ENCODE data around the gene STUB1.

DNA sequence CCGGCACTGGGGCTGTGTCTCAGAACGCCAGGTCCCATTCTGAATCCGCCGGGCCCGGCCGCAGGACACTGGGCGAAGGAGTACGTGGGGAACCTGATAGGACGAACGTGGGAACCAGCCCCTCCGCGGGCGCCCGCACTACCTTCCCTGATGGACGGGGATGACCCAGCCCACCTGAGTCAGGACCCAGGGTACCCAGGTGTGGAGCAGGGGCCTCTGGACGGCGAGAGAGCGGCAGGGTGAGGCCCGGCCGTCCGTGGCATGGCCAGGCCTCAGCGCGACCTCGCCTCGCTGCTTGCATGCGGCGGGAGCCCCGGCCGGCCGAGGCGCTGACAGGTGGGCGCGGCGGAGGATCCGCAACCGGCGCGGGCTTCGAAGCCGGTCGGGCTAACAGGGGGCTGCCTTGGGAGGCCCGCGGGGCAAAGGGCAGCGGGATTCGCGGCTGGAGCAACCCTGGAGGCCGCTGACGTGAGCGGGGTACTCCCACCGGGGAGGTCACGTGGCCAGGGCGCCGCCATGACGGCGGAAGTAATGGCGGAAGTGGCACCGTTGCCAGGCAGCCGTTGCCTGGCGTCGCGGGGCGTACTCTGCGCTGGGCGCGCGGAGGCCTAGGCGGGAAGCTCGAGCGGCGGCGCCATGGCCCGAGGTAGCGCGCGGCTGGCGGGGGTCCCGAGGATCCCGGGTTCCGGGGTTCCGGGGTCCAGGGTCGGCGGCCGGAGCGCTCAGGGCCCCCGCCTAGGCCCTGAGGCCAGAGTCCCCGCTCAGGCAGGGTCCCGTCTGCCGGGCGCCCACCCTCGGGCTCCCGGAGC, 31.2 kb upstream of the STUB1 start, which contains the start of gene WDR90:
- TF ChIP-seq, protein P1, sequence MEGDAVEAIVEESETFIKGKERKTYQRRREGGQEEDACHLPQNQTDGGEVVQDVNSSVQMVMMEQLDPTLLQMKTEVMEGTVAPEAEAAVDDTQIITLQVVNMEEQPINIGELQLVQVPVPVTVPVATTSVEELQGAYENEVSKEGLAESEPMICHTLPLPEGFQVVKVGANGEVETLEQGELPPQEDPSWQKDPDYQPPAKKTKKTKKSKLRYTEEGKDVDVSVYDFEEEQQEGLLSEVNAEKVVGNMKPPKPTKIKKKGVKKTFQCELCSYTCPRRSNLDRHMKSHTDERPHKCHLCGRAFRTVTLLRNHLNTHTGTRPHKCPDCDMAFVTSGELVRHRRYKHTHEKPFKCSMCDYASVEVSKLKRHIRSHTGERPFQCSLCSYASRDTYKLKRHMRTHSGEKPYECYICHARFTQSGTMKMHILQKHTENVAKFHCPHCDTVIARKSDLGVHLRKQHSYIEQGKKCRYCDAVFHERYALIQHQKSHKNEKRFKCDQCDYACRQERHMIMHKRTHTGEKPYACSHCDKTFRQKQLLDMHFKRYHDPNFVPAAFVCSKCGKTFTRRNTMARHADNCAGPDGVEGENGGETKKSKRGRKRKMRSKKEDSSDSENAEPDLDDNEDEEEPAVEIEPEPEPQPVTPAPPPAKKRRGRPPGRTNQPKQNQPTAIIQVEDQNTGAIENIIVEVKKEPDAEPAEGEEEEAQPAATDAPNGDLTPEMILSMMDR (IDR thresholded peaks at IDR 0.05 in 2 of 3, conservative IDR thresholded peaks at IDR 0.05 in 1 of 3; ENCODE audit: control insufficient read depth in 2 of 3, extremely low read depth in 1 of 3, insufficient read depth in 1 of 3, low read depth in 3 of 3, low read length in 3 of 3) = no peak
- peak; percentile 41; the same call in 1 of the 2 replicates for TF ChIP-seq NR2C1 (IDR thresholded peaks at IDR 0.05)
- TF ChIP-seq, protein P2, sequence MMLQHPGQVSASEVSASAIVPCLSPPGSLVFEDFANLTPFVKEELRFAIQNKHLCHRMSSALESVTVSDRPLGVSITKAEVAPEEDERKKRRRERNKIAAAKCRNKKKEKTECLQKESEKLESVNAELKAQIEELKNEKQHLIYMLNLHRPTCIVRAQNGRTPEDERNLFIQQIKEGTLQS (IDR thresholded peaks at IDR 0.05; ENCODE audit: borderline replicate concordance, extremely low read depth, low read depth, low read length) = peak; percentile 80; the same call in 1 of the 2 replicates
- TF ChIP-seq POLR2A (IDR thresholded peaks at IDR 0.05; ENCODE audit: low read depth, low read length) = peak; percentile 84
- TF ChIP-seq SIN3A (IDR thresholded peaks at IDR 0.05; ENCODE audit: low read depth, low read length) = peak; percentile 99
- no peak for TF ChIP-seq ZNF24 (IDR thresholded peaks at IDR 0.05)
- TF ChIP-seq, protein P3, sequence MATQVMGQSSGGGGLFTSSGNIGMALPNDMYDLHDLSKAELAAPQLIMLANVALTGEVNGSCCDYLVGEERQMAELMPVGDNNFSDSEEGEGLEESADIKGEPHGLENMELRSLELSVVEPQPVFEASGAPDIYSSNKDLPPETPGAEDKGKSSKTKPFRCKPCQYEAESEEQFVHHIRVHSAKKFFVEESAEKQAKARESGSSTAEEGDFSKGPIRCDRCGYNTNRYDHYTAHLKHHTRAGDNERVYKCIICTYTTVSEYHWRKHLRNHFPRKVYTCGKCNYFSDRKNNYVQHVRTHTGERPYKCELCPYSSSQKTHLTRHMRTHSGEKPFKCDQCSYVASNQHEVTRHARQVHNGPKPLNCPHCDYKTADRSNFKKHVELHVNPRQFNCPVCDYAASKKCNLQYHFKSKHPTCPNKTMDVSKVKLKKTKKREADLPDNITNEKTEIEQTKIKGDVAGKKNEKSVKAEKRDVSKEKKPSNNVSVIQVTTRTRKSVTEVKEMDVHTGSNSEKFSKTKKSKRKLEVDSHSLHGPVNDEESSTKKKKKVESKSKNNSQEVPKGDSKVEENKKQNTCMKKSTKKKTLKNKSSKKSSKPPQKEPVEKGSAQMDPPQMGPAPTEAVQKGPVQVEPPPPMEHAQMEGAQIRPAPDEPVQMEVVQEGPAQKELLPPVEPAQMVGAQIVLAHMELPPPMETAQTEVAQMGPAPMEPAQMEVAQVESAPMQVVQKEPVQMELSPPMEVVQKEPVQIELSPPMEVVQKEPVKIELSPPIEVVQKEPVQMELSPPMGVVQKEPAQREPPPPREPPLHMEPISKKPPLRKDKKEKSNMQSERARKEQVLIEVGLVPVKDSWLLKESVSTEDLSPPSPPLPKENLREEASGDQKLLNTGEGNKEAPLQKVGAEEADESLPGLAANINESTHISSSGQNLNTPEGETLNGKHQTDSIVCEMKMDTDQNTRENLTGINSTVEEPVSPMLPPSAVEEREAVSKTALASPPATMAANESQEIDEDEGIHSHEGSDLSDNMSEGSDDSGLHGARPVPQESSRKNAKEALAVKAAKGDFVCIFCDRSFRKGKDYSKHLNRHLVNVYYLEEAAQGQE (IDR thresholded peaks at IDR 0.05; ENCODE audit: low read depth, low read length) = no peak
- TF ChIP-seq, protein P4, sequence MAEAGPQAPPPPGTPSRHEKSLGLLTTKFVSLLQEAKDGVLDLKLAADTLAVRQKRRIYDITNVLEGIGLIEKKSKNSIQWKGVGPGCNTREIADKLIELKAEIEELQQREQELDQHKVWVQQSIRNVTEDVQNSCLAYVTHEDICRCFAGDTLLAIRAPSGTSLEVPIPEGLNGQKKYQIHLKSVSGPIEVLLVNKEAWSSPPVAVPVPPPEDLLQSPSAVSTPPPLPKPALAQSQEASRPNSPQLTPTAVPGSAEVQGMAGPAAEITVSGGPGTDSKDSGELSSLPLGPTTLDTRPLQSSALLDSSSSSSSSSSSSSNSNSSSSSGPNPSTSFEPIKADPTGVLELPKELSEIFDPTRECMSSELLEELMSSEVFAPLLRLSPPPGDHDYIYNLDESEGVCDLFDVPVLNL (IDR thresholded peaks at IDR 0.05; ENCODE audit: low read depth, low read length) = peak; percentile 87
- TF ChIP-seq RAD21 (IDR thresholded peaks at IDR 0.05; ENCODE audit: insufficient read depth, low read depth, low read length) = no peak
- TF ChIP-seq EP300 (IDR thresholded peaks at IDR 0.05; ENCODE audit: borderline replicate concordance in 1 of 2, control insufficient read depth in 1 of 2, low read depth in 2 of 2, low read length in 2 of 2) = no peak
- TF ChIP-seq TAF1 (IDR thresholded peaks at IDR 0.05; ENCODE audit: borderline replicate concordance, low read depth, low read length) = peak; percentile 25; the same call in 1 of the 2 replicates
